Activated CD4-positive, alpha-beta T cell treated with anti-CD3 and anti-CD28 coated beads, Interleukin-2, amount 10 ng/mL, durations not matched to agents 24 days and 14 days (primary cell): ENCODE results near the gene CASK. TPM values are rescaled to one million over a fixed set of nuclear protein-coding genes. Genes with fewer than 3 reads are reported as not detected.
A peak's percentile ranks its signal among the peaks of the same experiment; 100 is the strongest.

Experiments used
- DNase-seq: peaks from one replicate; pipeline ENCODE4 v3.0.0; 2022
- H3K27ac Mint-ChIP-seq: one replicate; pipeline ENCODE4 v1.8.0; 2022; ENCODE audit warnings: mild to moderate bottlenecking, mixed read lengths
- H3K27me3 Mint-ChIP-seq: one replicate; pipeline ENCODE4 v1.8.0; 2022; ENCODE audit warnings: mixed read lengths
- H3K36me3 Mint-ChIP-seq: one replicate; pipeline ENCODE4 v1.8.0; 2022; ENCODE audit warnings: low read depth, mild to moderate bottlenecking, mixed read lengths
- H3K4me1 Mint-ChIP-seq: one replicate; pipeline ENCODE4 v1.8.0; 2021; ENCODE audit warnings: mixed read lengths
- H3K4me3 Mint-ChIP-seq: one replicate; pipeline ENCODE4 v1.8.0; 2022; ENCODE audit warnings: mild to moderate bottlenecking, moderate library complexity, mixed read lengths
- H3K9me3 Mint-ChIP-seq: one replicate; pipeline ENCODE4 v1.8.0; 2021; ENCODE audit warnings: mixed read lengths
- intact Hi-C: fragments of 100-400 bp; cut with micrococcal nuclease; formaldehyde crosslinking; loops from one replicate; pipeline ENCODE4 v1.15.1; 2023
- total RNA-seq: library from RNA; stranded (reverse); gene quantifications from 2 replicates; pipeline ENCODE4 v1.2.3, GENCODE V29; 2022

CASK gene
- total RNA-seq, 1 donor from 2014 or later, result 19.3 TPM

- H3K27me3 Mint-ChIP-seq, result no peaks in the 10 kb centered on the region
Measured at GRCh38 chrX:41553688-41554087, 369.7 kb downstream of the CASK start.

DNA sequence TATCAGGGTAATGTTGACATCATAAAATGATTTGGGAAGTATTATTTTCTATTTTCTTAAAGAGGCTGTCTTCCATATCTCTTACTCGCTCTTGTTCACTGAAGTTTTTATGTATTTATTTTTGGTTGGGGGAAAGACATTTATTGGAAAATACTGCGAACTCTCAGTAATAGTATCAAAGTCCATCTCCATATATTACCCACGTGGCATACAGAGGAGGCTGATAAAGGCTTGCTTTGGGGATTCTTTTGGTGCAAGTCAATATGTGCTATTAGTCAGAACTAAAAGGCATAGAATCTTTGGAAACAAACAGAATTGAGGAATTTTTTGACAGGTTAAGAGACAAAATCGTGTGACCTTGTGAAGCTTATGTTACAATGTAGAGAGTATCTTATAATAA lies 374.9 kb downstream of the CASK start:
- Mint-ChIP-seq H3K27ac (no peak overlapping the region), H3K4me3 (no peak overlapping the region), H3K9me3 (no peaks in the 10 kb centered on the region), H3K36me3 (peaks cover 13% of the 10 kb centered on the region), H3K4me1 (no peaks in the 10 kb centered on the region), H3K27me3 (no peaks in the 10 kb centered on the region)
- no peak for DNase-seq
- intact Hi-C loops, result no loop called here

More at GRCh38 chrX:41553688-41554087, 369.7 kb downstream of the CASK start:
- peaks cover 12% of the 10 kb centered on the region for H3K36me3 Mint-ChIP-seq
- intact Hi-C loops, result loop anchor here (10.0 kb wide), 1 partner anchor 1391 kb away; no protein-coding TSS in a partner anchor
- H3K9me3 Mint-ChIP-seq, result no peaks in the 10 kb centered on the region
- H3K27ac Mint-ChIP-seq, result no peak overlapping the region
- no peak overlapping the region for H3K4me3 Mint-ChIP-seq
- peaks cover 13% of the 10 kb centered on the region for H3K4me1 Mint-ChIP-seq
- DNase-seq, result no peak

GRCh38 chrX:41543668-41544067 lies 379.7 kb downstream of the CASK start:
- intact Hi-C loops, result no loop called here
- Mint-ChIP-seq H3K27me3 (no peaks in the 10 kb centered on the region), H3K4me3 (no peak overlapping the region), H3K36me3 (peaks cover 13% of the 10 kb centered on the region), H3K27ac (no peak overlapping the region), H3K9me3 (no peaks in the 10 kb centered on the region), H3K4me1 (peaks cover 2% of the 10 kb centered on the region)
- DNase-seq, result no peak

GRCh38 chrX:41543025-41543424 lies 380.3 kb downstream of the CASK start:
- H3K27ac Mint-ChIP-seq, result no peak overlapping the region
- no peak for DNase-seq
- H3K27me3 Mint-ChIP-seq, result no peaks in the 10 kb centered on the region
- H3K4me3 Mint-ChIP-seq, result no peak overlapping the region
- H3K36me3 Mint-ChIP-seq, result peaks cover 14% of the 10 kb centered on the region
- intact Hi-C loops, result no loop called here
- H3K4me1 Mint-ChIP-seq, result peaks cover 2% of the 10 kb centered on the region
- no peaks in the 10 kb centered on the region for H3K9me3 Mint-ChIP-seq

GRCh38 chrX:41542536-41542935 lies 380.8 kb downstream of the CASK start:
- Mint-ChIP-seq H3K4me1 (peaks cover 2% of the 10 kb centered on the region), H3K9me3 (no peaks in the 10 kb centered on the region), H3K27ac (no peak overlapping the region), H3K4me3 (no peak overlapping the region), H3K36me3 (peaks cover 14% of the 10 kb centered on the region), H3K27me3 (no peaks in the 10 kb centered on the region)
- DNase-seq, result no peak
- intact Hi-C loops, result no loop called here

DNA sequence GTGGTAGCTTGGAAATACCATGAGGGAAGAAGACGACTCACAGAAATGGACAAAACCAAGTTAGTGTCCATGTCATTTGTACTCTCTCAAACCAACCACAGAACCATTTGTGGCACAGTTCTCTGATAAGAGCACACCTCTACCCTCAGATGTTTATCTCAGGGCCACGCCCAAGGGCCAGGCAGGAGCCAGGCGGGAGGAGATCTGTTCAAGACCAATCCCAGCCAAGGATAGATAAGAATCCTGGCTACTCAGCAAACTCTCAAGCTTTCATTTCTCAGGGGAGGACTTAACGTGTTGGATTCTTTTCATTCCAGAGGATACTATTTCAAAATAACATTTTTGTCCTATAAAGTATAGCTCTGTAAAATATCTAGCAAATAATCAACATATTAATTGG lies 381.2 kb downstream of the CASK start:
- no peak for DNase-seq
- Mint-ChIP-seq H3K27me3 (no peaks in the 10 kb centered on the region), H3K27ac (no peak overlapping the region), H3K9me3 (no peaks in the 10 kb centered on the region), H3K36me3 (peaks cover 14% of the 10 kb centered on the region), H3K4me1 (peaks cover 2% of the 10 kb centered on the region), H3K4me3 (no peak overlapping the region)
- intact Hi-C loops, result no loop called here

DNA sequence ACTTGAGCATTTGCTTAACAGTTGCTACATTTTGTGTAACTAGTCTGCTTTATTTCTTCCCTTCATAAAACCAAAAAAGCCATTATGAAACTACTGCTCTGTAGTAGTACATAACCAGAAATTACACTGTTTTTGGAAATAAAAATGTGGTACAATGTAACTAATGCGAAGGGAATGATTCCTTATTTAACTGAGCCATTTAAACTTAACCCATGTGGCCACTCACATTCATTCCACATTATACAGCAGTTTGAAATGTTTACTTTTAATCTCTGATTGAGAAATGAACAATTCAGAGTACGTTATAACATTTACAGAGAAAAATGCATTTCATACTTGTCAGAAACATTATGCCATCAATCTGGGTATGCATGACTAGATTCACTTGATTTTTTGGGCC lies 382.0 kb downstream of the CASK start:
- H3K27me3 Mint-ChIP-seq, result no peaks in the 10 kb centered on the region
- DNase-seq, result no peak
- H3K27ac Mint-ChIP-seq, result no peak overlapping the region
- peaks cover 14% of the 10 kb centered on the region for H3K36me3 Mint-ChIP-seq
- intact Hi-C loops, result no loop called here
- no peak overlapping the region for H3K4me3 Mint-ChIP-seq
- H3K4me1 Mint-ChIP-seq, result peaks cover 2% of the 10 kb centered on the region
- no peaks in the 10 kb centered on the region for H3K9me3 Mint-ChIP-seq

DNA sequence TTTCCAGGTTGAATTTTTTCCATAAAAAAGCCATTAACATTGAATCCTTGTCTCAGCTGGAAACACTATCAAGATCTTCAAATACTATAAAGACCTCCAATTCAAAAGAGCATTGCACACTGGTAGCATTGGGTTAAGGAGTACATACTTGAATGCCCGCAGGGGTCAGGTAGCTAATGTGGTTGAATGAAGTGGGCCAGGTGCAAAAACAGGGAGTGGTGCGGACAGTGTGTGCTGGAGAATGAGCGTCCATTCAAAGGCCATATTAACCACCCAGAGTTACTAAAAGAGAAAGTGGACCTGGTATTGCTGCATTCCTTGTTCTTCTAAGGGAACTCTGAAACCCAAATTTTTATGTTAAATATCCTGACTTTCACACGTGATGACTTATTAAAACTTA lies 384.6 kb downstream of the CASK start:
- no peak overlapping the region for H3K27ac Mint-ChIP-seq
- peaks cover 2% of the 10 kb centered on the region for H3K4me1 Mint-ChIP-seq
- intact Hi-C loops, result no loop called here
- no peaks in the 10 kb centered on the region for H3K9me3 Mint-ChIP-seq
- DNase-seq, result no peak
- peaks cover 14% of the 10 kb centered on the region for H3K36me3 Mint-ChIP-seq
- H3K4me3 Mint-ChIP-seq, result no peak overlapping the region
- H3K27me3 Mint-ChIP-seq, result no peaks in the 10 kb centered on the region

- peaks cover 19% of the 10 kb centered on the region for H3K4me1 Mint-ChIP-seq
- no peak for DNase-seq
- no peaks in the 10 kb centered on the region for H3K27me3 Mint-ChIP-seq
- H3K9me3 Mint-ChIP-seq, result no peaks in the 10 kb centered on the region
- H3K27ac Mint-ChIP-seq, result no peak overlapping the region
- intact Hi-C loops, result no loop called here
- H3K4me3 Mint-ChIP-seq, result no peak overlapping the region
- H3K36me3 Mint-ChIP-seq, result peaks cover 28% of the 10 kb centered on the region
Measured at GRCh38 chrX:41530085-41530484, 393.3 kb downstream of the CASK start.

DNA sequence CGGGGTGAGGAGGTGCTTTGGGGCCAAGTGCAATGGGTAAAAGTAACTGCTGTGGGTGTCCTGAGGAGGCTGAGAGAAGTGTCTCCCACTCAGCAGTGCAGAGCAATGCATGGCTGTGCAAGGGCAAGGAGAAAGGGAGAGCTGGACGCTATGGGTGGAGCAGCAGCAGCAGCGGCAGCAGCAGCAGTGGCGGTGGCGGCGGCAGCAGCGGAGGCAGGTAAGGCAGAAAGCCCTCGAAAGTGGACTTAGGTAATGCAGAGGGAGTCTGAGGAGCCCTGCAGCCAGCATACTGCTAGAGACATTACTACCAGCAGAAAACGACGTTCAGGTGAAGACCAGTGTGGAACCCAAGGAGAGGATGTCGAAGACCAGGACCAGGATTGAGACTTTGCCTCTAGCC lies 394.1 kb downstream of the CASK start:
- no peak for DNase-seq
- intact Hi-C loops, result no loop called here
- peaks cover 21% of the 10 kb centered on the region for H3K4me1 Mint-ChIP-seq

GRCh38 chrX:41528784-41529183 lies 394.6 kb downstream of the CASK start:
- H3K4me3 Mint-ChIP-seq, result no peak overlapping the region
- peaks cover 21% of the 10 kb centered on the region for H3K4me1 Mint-ChIP-seq
- intact Hi-C loops, result no loop called here
- H3K27ac Mint-ChIP-seq, result no peak overlapping the region
- H3K27me3 Mint-ChIP-seq, result no peaks in the 10 kb centered on the region
- DNase-seq, result no peak
- peaks cover 33% of the 10 kb centered on the region for H3K36me3 Mint-ChIP-seq
- H3K9me3 Mint-ChIP-seq, result no peaks in the 10 kb centered on the region

More for the DNA sequence above, 394.1 kb downstream of the CASK start:
- Mint-ChIP-seq H3K36me3 (peaks cover 33% of the 10 kb centered on the region), H3K9me3 (no peaks in the 10 kb centered on the region), H3K27ac (no peak overlapping the region), H3K27me3 (no peaks in the 10 kb centered on the region), H3K4me3 (no peak overlapping the region)

DNA sequence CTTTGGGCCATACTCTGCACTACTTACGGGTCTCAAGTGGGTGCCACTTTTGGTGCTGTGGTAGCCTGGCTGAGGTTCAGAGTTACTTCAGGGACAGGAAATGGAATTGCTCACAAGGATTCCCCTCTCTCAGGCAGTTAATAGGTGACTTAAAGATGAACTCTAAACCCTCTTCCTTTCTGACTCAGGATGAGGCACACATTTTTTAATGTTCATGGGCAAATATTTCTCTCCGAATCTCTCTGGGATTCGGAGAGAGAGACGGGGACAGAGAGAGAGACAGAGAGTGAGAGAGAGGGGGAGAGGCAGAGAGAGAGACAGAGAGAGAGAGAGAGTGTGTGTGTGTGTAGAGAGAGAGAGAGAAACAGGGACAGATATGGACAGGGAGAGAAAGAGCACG lies 396.4 kb downstream of the CASK start:
- Mint-ChIP-seq H3K27me3 (no peaks in the 10 kb centered on the region), H3K4me3 (peak overlapping the region; percentile 47), H3K27ac (peak overlapping the region; percentile 89), H3K9me3 (no peaks in the 10 kb centered on the region), H3K36me3 (peaks cover 38% of the 10 kb centered on the region), H3K4me1 (peaks cover 25% of the 10 kb centered on the region)
- intact Hi-C loops, result no loop called here
- DNase-seq, result no peak

DNA sequence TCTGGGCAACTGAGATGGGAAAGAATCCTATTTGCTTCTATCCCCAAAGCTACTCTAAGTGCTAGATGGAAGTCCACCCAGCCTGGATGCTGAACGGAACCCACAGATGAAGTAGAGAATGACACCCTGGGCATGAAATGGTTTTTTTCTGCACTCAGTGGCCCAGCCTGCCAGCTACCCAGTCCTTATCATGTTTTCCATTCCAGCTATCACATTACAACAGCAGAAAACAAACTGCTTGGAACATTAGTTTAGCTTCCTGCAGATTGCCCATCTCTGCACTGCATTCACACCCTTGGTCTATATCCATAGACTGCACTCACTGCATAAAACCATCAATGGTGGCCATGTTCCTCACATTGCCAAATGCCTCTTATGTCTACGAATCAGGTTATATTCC lies 397.1 kb downstream of the CASK start:
- peaks cover 37% of the 10 kb centered on the region for H3K36me3 Mint-ChIP-seq
- no peak overlapping the region for H3K4me3 Mint-ChIP-seq
- DNase-seq, result no peak
- no peaks in the 10 kb centered on the region for H3K27me3 Mint-ChIP-seq
- H3K9me3 Mint-ChIP-seq, result no peaks in the 10 kb centered on the region
- intact Hi-C loops, result no loop called here
- H3K4me1 Mint-ChIP-seq, result peaks cover 25% of the 10 kb centered on the region
- no peak overlapping the region for H3K27ac Mint-ChIP-seq

DNA sequence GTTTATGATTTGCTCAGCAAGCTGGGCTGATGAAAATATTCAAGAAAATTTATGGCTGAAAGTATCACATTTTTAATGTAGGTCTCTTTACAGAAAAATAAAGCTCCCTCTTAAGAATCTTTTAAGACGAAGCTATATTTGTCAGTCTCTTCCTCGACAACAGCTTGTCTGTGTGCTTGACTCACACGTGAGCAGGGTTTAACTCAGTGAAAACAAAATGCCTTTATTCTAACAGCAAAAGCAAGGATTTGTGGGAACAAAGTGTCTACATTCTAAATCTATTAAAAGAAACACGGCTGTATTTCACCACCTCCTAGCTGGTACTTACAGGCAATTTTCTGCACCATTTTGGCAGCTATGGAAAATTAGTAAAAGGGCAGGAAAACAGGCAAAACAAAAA lies 400.7 kb downstream of the CASK start:
- no peaks in the 10 kb centered on the region for H3K9me3 Mint-ChIP-seq

DNA sequence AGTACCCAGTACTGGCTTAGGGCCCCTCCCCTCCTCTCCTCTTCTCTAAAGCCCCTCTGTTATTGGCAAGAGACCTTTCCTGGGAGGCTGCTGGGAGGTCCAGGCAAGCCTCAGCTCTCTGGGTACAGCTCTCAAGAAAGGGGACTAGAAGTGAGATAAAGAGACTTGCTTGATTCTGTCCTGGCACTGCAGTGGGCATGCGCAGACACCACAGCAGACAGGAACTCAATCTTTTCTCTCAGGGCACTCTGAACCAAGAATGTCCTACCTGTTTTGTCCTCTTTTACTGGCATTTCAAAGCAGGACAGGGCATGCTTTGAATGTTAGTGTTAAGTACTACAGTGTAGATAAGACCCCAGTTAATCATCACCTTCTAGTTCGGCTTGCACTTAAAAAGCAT lies 401.3 kb downstream of the CASK start:
- no peak overlapping the region for H3K27ac Mint-ChIP-seq
- H3K36me3 Mint-ChIP-seq, result peaks cover 25% of the 10 kb centered on the region
- no peaks in the 10 kb centered on the region for H3K9me3 Mint-ChIP-seq
- intact Hi-C loops, result no loop called here
- no peaks in the 10 kb centered on the region for H3K27me3 Mint-ChIP-seq
- no peak for DNase-seq
- H3K4me1 Mint-ChIP-seq, result peaks cover 35% of the 10 kb centered on the region
- H3K4me3 Mint-ChIP-seq, result no peak overlapping the region

More for the DNA sequence above, 400.7 kb downstream of the CASK start:
- Mint-ChIP-seq H3K36me3 (peaks cover 28% of the 10 kb centered on the region), H3K27me3 (no peaks in the 10 kb centered on the region), H3K4me1 (peaks cover 38% of the 10 kb centered on the region), H3K27ac (no peak overlapping the region), H3K4me3 (no peak overlapping the region)
- no peak for DNase-seq
- intact Hi-C loops, result no loop called here
